Naive thymus-derived CD8-positive, alpha-beta T cell (primary cell): ENCODE measurements around the gene FAM83C. TPM values are rescaled to one million over a fixed set of nuclear protein-coding genes. Genes with fewer than 3 reads are reported as not detected.

Source experiments
- ATAC-seq, 2 donors: fragments of 150-1000 bp; cut with Tn5 transposase in 1 of 2; sonication (Bioruptor Pico), chemical (Tn5 transposase) in 1 of 2; 1 replicate in 1 of 2; 2 replicates in 1 of 2; pipeline ENCODE4 v1.10.0; 2021; ENCODE audit warnings: mild to moderate bottlenecking in 2 of 2, moderate library complexity in 2 of 2
- POLR2A ChIA-PET: fragments of 350-600 bp; sonication (Branson Sonifier 250); formaldehyde crosslinking; loops from one replicate; lab custom pipeline; 2021; ENCODE audit warnings: antibody characterized with exemption; lab: Charles Lee
- DNase-seq, 10 donors: peaks; one replicate each; pipeline versions ENCODE4 v3.0.0 to v3.0.0-alpha.2; 2020 to 2022
- H3K27ac Mint-ChIP-seq, 10 donors: one replicate each; pipeline ENCODE4 v1.8.0; 2020 to 2022; ENCODE audit warnings: mild to moderate bottlenecking in 10 of 10, mixed read lengths in 10 of 10, moderate library complexity in 4 of 10, inconsistent platforms in 1 of 10
- H3K27me3 Mint-ChIP-seq, 5 donors: one replicate each; pipeline ENCODE4 v1.8.0; 2021 to 2022; ENCODE audit warnings: mixed read lengths in 5 of 5
- H3K36me3 Mint-ChIP-seq, 3 donors: one replicate each; pipeline ENCODE4 v1.8.0; 2020 to 2022; ENCODE audit warnings: mixed read lengths in 3 of 3, mild to moderate bottlenecking in 2 of 3, inconsistent platforms in 1 of 3
- H3K4me1 Mint-ChIP-seq, 4 donors: one replicate each; pipeline ENCODE4 v1.8.0; 2021 to 2022; ENCODE audit warnings: mixed read lengths in 4 of 4
- H3K4me3 Mint-ChIP-seq, 10 donors: one replicate each; pipeline ENCODE4 v1.8.0; 2020 to 2022; ENCODE audit warnings: mild to moderate bottlenecking in 10 of 10, mixed read lengths in 10 of 10, moderate library complexity in 6 of 10, inconsistent platforms in 1 of 10
- H3K9me3 Mint-ChIP-seq, 9 donors: one replicate each; pipeline ENCODE4 v1.8.0; 2020 to 2022; ENCODE audit warnings: mixed read lengths in 9 of 9, mild to moderate bottlenecking in 3 of 9, inconsistent platforms in 1 of 9, moderate library complexity in 1 of 9
- polyA plus RNA-seq, 3 donors: library from polyadenylated mRNA; unstranded; fragments of 300-500 nt; fragmentation: Illumina TruSeq; gene quantifications; one replicate each; pipeline ENCODE4 v1.2.3, GENCODE V29; 2021
- total RNA-seq, 8 experiments: library from RNA in 2 of 8; stranded (reverse) in 2 of 8; gene quantifications; one replicate each; pipeline ENCODE4 v1.2.3 and lab custom pipeline; 2021 to 2026

The FAM83C gene
- total and polyA plus RNA-seq, 5 experiments from 2014 or later = not detected

DNA sequence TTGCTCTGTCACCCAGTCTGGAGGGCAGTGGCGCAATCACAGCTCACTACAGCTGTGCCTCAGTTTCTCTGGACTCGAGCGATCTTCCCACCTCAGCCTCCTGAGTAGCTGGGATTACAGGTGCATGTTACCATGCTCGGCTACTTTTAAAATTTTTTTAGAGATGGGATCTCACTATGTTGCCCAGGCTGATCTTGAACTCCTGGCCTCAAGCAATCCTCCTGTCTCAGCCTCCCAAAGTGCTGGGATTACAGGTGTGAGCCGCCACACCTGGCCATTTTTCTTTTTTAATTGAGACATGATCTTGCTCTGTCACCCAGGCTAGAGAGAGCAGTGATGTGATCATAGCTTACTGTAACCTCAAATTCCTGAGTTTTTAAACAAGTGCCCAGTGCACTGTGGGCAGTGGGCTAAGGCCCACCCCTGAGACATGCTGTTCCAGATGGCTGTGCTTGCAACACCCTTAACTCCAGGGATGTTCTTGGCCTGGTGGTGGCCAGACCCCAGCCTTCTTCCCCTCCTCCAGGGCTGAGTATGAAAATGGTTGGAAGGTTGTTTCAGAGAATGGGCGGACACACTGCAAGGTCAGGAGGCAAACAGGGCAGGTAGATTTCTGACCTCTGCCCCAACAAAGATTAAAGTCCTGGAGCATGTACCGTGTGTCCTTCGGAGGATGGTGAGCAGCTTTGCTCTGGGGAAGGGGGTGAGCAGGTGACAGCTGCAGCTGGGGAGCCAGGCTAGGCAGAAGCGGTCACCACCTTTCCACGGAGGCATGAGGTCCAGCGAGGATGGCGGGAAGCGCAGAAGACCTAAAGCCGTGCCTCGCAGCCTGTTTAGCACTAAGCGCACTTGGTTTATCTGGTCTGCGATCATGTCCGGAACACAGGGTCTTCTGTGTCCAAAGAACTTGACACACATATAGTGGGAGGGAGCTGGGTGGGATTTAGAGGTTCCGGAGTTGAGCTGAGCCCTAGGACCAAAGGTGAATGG, 1.4 kb upstream of the FAM83C start:
- no peak for ATAC-seq
- H3K36me3 Mint-ChIP-seq = no peaks in the 10 kb centered on the region

DNA sequence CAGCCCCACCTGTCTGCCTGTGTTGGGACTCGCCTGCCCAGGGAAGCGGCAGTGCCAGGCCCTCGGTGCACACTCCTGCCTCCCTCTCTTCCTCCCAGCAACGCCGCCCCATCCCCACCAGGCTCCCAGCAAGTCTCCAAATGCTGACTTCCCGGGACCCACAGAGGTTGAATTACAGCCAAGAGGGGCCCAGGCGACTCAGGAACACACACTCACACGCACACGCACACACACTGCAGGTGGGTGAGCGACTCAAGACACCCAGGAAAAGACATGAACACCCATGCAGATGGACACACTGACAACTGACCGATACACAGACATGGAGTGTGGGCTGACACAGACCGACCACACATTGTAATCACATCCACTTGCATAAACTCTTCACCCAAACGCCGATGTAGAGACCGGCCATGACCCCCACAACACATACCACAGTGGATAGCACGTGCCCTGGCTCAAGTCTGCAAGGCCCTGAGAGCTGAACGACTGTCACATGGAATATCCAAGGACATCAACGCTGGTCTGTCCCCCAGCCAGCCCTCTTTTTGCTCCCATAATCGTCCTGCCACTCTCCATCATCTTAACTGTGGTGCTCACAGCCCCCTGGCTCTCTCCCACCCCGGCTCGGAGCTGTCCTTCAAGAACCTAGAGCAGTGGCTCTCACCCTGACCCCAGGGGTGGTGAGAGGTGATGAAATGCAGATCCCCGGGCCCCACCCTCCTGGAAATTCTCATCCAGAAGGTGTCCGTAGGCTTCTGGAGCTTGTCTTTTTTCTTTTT, 470 bp upstream of the FAM83C start:
- no peaks in the 10 kb centered on the region for H3K27me3 Mint-ChIP-seq
- POLR2A ChIA-PET = interaction anchor here (0.6 kb wide), 1 partner anchor 15 kb away, joined by 3 read pairs; the partner anchor contains the start of gene MMP24OS
- no peaks in the 10 kb centered on the region for H3K36me3 Mint-ChIP-seq
- H3K4me3 Mint-ChIP-seq = no peak overlapping the region
- no peak for ATAC-seq
- no peak for DNase-seq
- no peaks in the 10 kb centered on the region for H3K4me1 Mint-ChIP-seq
- peak overlapping the region in 1 of 10 donors; percentile 62 for H3K27ac Mint-ChIP-seq
- H3K9me3 Mint-ChIP-seq = no peaks in the 10 kb centered on the region

More for the DNA sequence above, 1.4 kb upstream of the FAM83C start:
- no peak for DNase-seq
- H3K9me3 Mint-ChIP-seq = no peaks in the 10 kb centered on the region
- H3K27me3 Mint-ChIP-seq = no peaks in the 10 kb centered on the region
- no peak overlapping the region for H3K27ac Mint-ChIP-seq
- H3K4me1 Mint-ChIP-seq = peaks cover 0 to under 1% (median 0%) of the 10 kb centered on the region in 4 donors
- POLR2A ChIA-PET = interaction anchor here (0.9 kb wide), 1 partner anchor 15 kb away, joined by 3 read pairs; the partner anchor contains the start of gene MMP24OS
- no peak overlapping the region for H3K4me3 Mint-ChIP-seq

DNA sequence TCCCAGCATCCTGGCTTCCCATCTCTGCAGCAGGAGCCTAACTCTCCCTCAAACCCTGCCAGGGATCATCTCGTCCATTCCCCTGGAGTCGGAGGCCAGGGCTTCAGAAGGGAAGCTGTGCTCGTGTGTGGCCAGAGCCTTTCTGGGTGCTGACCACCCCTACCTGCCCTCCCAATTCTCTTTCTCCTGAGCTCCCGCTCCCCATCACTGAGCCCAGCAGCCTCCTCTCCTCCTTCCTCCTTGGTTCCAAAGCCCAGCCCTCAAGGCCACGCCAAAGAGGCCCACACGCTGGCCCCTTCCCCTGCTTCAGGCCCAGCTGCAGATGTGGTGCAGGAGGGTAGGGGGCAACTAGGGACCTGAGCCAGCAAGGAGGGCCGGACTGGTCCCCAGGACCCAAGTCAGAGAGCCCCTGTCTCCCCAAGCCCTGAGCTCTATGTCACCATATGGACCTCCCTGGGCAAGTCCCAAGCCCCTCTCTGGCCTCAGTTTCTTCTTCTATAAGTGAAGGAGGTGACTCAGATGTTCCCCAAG, 1.3 kb downstream of the FAM83C start:
- Mint-ChIP-seq H3K27me3 (no peaks in the 10 kb centered on the region), H3K4me3 (no peak overlapping the region), H3K9me3 (no peaks in the 10 kb centered on the region), H3K27ac (peak overlapping the region in 1 of 10 donors; percentile 12), H3K36me3 (no peaks in the 10 kb centered on the region), H3K4me1 (peaks cover 0 to 2% (median 2%) of the 10 kb centered on the region in 4 donors)
- POLR2A ChIA-PET = interaction anchor here (0.6 kb wide), 1 partner anchor 1094 kb away, joined by 3 read pairs; no protein-coding TSS in a partner anchor
- DNase-seq (no peak), ATAC-seq (no peak)

GRCh38 chr20:35290186-35290886, 1.9 kb downstream of the FAM83C start:
- POLR2A ChIA-PET = interaction anchor here (0.6 kb wide), 2 partner anchors 607 to 1094 kb away, joined by 3 to 7 read pairs; no protein-coding TSS in a partner anchor
- Mint-ChIP-seq H3K4me3 (peak overlapping the region in 1 of 10 donors; percentile 29), H3K9me3 (no peaks in the 10 kb centered on the region), H3K27me3 (no peaks in the 10 kb centered on the region), H3K4me1 (peaks cover 3 to 7% (median 6%) of the 10 kb centered on the region in 4 donors), H3K27ac (no peak overlapping the region), H3K36me3 (no peaks in the 10 kb centered on the region)
- no peak for DNase-seq
- ATAC-seq = no peak

DNA sequence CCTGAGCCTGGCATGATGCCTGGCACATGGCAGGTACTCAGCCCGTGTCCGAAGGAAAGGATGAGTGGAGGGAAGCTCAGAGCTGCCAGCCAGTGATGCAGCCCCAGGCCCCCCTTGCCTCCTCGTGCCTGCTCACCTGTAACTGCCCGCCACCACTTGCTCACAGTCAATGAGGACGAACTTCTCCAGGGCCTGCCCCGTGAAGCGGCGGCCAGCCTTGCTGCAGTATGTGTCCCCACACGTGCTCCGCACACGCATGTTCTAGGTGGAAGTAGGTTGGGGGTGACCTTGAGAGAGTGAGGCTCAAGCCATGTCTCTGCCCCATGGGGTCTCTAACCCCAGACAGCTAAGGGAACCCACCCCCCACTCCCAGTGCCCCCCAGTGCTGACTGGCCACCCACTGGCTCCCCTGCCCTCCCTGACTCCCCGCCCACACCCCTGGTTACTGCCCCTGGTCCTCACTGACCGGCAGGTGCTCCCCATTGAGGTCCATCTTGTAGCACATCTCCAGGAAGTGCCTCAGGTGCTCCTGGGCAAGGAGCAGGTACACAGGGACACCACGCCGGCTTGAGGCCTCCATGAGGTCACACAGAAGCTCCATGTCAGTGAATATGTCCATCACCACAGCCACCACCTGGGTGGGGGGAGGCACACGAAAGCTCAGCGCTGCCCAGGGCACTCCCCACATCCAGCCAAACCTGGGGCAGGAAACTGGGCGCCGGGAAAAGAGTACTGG, 3.7 kb downstream of the FAM83C start:
- no peak for DNase-seq
- H3K27me3 Mint-ChIP-seq = no peaks in the 10 kb centered on the region
- peaks cover 13 to 22% (median 19%) of the 10 kb centered on the region in 4 donors for H3K4me1 Mint-ChIP-seq
- no peak overlapping the region for H3K4me3 Mint-ChIP-seq
- POLR2A ChIA-PET = interaction anchor here (0.6 to 1.5 kb wide), 3 partner anchors 9 to 11 kb away, joined by 3 to 5 read pairs (median 3); partner anchors contain the start of gene MMP24OS
- H3K9me3 Mint-ChIP-seq = no peaks in the 10 kb centered on the region
- no peak for ATAC-seq
- H3K36me3 Mint-ChIP-seq = no peaks in the 10 kb centered on the region
- no peak overlapping the region for H3K27ac Mint-ChIP-seq

- H3K4me1 Mint-ChIP-seq = peaks cover 17 to 27% (median 23%) of the 10 kb centered on the region in 4 donors
- no peaks in the 10 kb centered on the region for H3K9me3 Mint-ChIP-seq
- no peak overlapping the region for H3K27ac Mint-ChIP-seq
- H3K27me3 Mint-ChIP-seq = no peaks in the 10 kb centered on the region
- DNase-seq (peak in 1 of 10 donors; percentile 47), ATAC-seq (no peak)
- POLR2A ChIA-PET = interaction anchor here (0.6 to 1.5 kb wide), 2 partner anchors 9 to 10 kb away, joined by 3 to 5 read pairs; partner anchors contain the start of gene MMP24OS
- H3K36me3 Mint-ChIP-seq = peaks cover 0 to 2% (median 0%) of the 10 kb centered on the region in 3 donors
- H3K4me3 Mint-ChIP-seq = peak overlapping the region in 1 of 10 donors; percentile 29
These were observed 4.5 kb downstream of the FAM83C start for GRCh38 chr20:35287509-35288324.

DNA sequence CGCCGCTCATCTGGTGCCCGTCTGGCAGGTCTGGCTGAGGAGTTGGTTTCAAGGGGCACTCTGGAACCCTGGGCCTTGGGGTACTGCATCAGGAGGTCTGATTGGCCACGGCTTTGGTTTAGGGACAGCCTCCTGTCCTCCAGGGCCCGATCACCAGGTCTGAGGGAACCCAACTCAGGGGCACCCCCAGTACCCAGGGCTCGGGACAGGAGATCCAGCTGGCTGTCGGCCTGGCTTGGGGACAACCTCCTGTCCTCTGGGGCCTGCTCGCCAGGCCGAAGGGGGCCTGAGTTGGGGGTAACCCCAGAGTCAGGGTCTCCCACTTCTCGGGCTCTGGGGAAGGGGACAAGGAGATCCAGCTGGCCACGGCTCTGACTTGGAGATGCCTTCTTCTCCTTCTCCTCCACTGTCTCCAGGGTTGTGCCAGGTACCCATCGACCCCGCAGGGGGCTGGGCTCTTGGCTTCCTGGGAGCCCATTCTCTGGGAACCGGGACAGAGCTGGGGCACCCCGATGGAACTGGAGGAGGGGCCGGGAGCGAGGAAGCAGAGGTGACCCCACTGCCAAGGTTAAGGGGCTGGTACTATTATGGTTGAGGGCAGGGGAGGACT, 5.2 kb downstream of the FAM83C start:
- H3K27ac Mint-ChIP-seq = no peak overlapping the region
- no peaks in the 10 kb centered on the region for H3K27me3 Mint-ChIP-seq
- ATAC-seq = no peak
- H3K9me3 Mint-ChIP-seq = no peaks in the 10 kb centered on the region
- H3K36me3 Mint-ChIP-seq = peaks cover 0 to 8% (median 4%) of the 10 kb centered on the region in 3 donors
- DNase-seq = peak in 1 of 10 donors; percentile 34
- POLR2A ChIA-PET = interaction anchor here (1.5 kb wide), 1 partner anchor 9 kb away, joined by 5 read pairs; the partner anchor contains the start of gene MMP24OS
- H3K4me1 Mint-ChIP-seq = peaks cover 20 to 29% (median 28%) of the 10 kb centered on the region in 4 donors
- H3K4me3 Mint-ChIP-seq = peak overlapping the region in 1 of 10 donors; percentile 98

- peaks cover 20 to 32% (median 29%) of the 10 kb centered on the region in 4 donors for H3K4me1 Mint-ChIP-seq
- H3K27ac Mint-ChIP-seq = peak overlapping the region; percentile 49 to 98 (median 87)
- H3K9me3 Mint-ChIP-seq = no peaks in the 10 kb centered on the region
- DNase-seq (peak in 1 of 10 donors; percentile 56), ATAC-seq (no peak)
- H3K27me3 Mint-ChIP-seq = no peaks in the 10 kb centered on the region
- POLR2A ChIA-PET = no interaction called here
- peak overlapping the region; percentile 79 to 98 (median 94) for H3K4me3 Mint-ChIP-seq
- peaks cover 0 to 15% (median 5%) of the 10 kb centered on the region in 3 donors for H3K36me3 Mint-ChIP-seq
These were observed 5.9 kb downstream of the FAM83C start for GRCh38 chr20:35286077-35286898.

DNA sequence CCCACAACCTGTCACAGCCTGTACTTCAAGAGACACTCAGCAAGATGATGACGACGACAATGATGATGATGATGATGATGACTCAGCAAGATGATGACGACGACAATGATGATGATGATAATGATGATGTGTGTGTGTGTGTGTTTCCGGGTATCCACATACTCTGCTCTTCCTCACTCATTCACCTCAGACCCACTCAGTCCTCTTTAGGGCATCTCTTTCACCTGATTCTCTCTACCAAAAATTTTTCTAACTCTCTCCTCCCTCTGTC, 6.5 kb downstream of the FAM83C start:
- peak overlapping the region; percentile 49 to 98 (median 90) for H3K27ac Mint-ChIP-seq
- H3K36me3 Mint-ChIP-seq = peaks cover 0 to 17% (median 5%) of the 10 kb centered on the region in 3 donors
- peak overlapping the region; percentile 79 to 98 (median 94) for H3K4me3 Mint-ChIP-seq
- POLR2A ChIA-PET = no interaction called here
- no peaks in the 10 kb centered on the region for H3K27me3 Mint-ChIP-seq
- ATAC-seq (no peak), DNase-seq (no peak)
- peaks cover 20 to 32% (median 29%) of the 10 kb centered on the region in 4 donors for H3K4me1 Mint-ChIP-seq
- H3K9me3 Mint-ChIP-seq = no peaks in the 10 kb centered on the region
